H1 (cell line): ENCODE measurements around the gene ZNF423. TPM values are rescaled to one million over a fixed set of nuclear protein-coding genes. Genes with fewer than 3 reads are reported as not detected.

ENCODE experiments used
- POLR2A ChIP-seq, 2 experiments: IDR thresholded peaks; 1 replicate in 1 of 2; 2 replicates in 1 of 2; pipeline ENCODE4 v1.6.1; 2011; ENCODE audit warnings: low read depth in 2 of 2, low read length in 2 of 2, mild to moderate bottlenecking in 2 of 2; ENCODE audit errors: control extremely low read depth in 1 of 2
- polyA plus RNA-seq, 7 experiments: library from polyadenylated mRNA; depleted of rRNA in 3 of 7; stranded (reverse) in 5 of 7; unstranded in 2 of 7; fragments of >200 nt in 5 of 7; fragments of 200-250 nt in 2 of 7; gene quantifications; 1 replicate in 5 of 7; 2 replicates in 1 of 7; 4 replicates in 1 of 7; pipeline versions ENCODE4 v1.2.1 to v1.2.3, GENCODE V29; 2011 to 2013; ENCODE audit warnings: missing spikeins in 2 of 7, mixed read lengths in 2 of 7
- total RNA-seq: library from RNA; stranded (reverse); fragmentation: NEBNext Ultra II Directional; extraction: Animal tissue kit (Norgen Biotek cat#: 25700); gene quantifications from 2 replicates; pipeline ENCODE4 v1.2.1, GENCODE V29; 2021

Gene ZNF423
- total and polyA plus RNA-seq, 2 of the 8 experiments (the other 6 are each of a cell fraction or from before 2014, with no cell fraction given): 38.2 to 52.3 TPM

- no peak for TF ChIP-seq POLR2A (IDR thresholded peaks at IDR 0.05; ENCODE audit: control extremely low read depth in 1 of 2, low read depth in 2 of 2, low read length in 2 of 2)
These were observed 132.6 kb downstream of the ZNF423 start (continued) for GRCh38 chr16:49723310-49723709.
